ENCODE results near the gene SLC26A8.

- no peak for TF ChIP-seq POLR2A (IDR thresholded peaks at IDR 0.05; ENCODE audit: insufficient read depth in 1 of 2, low read depth in 2 of 2, low read length in 2 of 2)
- TF ChIP-seq BCL3 (CRISPR knock-in tag; IDR thresholded peaks at IDR 0.05): no peak
- no peak for TF ChIP-seq FOSL2 (CRISPR knock-in tag; IDR thresholded peaks at IDR 0.05)
- no peak for TF ChIP-seq KLF6 (CRISPR knock-in tag; IDR thresholded peaks at IDR 0.05)
- TF ChIP-seq PRPF4 (IDR thresholded peaks at IDR 0.05; ENCODE audit: low read depth, low read length, poor library complexity, severe bottlenecking): no peak
- no peak for TF ChIP-seq ZNF678 (CRISPR knock-in tag; IDR thresholded peaks at IDR 0.05)
- no peak for TF ChIP-seq ZNF780A (CRISPR knock-in tag; IDR thresholded peaks at IDR 0.05)
These were observed 57.2 kb downstream of the SLC26A8 start for GRCh38 chr6:35967076-35967774.
